ENCODE results near the gene HAAO. TPM values are rescaled to one million over a fixed set of nuclear protein-coding genes. Genes with fewer than 3 reads are reported as not detected.
A peak's percentile ranks its signal among the peaks of the same experiment; 100 is the strongest.

Gene HAAO
- total and polyA plus RNA-seq, 2 of the 13 experiments (the other 11 are each of a cell fraction or from before 2014, with no cell fraction given), result 36.1 to 42.7 TPM

DNA sequence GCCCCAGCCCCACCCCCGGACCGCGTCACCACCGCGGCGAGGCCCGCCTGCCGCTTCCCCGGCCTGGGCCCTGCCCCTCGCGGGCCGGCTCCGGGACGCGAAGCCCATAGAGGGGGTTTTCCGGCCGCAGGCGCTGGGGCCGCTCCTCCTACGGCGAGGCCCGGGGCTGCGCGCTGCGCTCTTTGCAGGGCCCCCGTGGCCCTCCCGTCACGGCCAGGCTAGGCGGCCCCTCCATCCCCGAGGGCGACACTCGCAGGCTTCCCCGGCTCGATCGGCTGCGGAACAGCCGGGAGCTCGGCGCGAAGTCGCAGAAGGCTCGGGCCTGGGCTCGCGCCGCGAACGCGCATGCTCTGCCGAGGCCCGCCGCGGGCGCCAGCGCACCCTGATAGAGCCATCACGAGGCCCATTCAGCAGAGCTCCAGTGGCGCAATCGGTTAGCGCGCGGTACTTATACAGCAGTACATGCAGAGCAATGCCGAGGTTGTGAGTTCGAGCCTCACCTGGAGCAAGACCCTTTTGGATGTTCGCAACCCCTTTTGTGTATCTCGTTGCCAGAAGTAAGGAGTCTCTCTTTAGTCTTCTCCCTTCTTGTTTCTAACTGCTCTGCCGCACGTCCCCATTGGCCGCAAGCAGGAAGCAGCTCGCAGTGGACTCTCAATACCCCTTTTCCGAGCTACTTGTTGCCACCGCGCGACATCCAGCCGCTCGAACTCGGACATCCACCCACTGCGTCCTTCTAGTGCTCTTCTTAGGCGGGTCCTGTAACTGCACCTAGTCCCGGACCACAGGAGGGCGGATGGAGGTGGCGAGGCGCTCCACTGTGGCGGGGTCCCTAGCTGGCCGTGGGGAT, 18.0 kb upstream of the HAAO start (continued):
- no peak for TF ChIP-seq MBD4 (IDR thresholded peaks at IDR 0.05; ENCODE audit: borderline replicate concordance, low read length)

DNA sequence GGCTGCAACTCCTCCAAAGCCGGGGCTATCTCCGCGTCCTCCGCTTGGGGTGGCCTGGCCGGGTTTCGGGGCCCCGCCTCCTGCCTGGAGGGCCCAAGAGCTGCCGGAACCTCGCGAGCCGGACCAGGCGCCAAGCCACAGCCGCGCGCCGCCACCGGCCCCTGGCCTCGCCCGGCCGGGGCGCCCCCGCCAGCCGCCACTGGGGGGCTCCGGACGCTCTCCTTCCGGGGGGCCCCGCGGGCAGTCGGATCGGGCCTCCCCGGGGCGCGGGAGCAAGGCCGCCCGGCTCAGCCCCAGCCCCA, 17.4 kb upstream of the HAAO start:
- FAIRE-seq (no peak), ATAC-seq (no peak), DNase-seq (ENCODE audit: low spot score) (peak; percentile 79)
- ChIA-PET CTCF (ENCODE audit: low intra/inter-chr PET ratio, low total read pairs) (interaction anchor here (1.8 kb wide), 1 partner anchor 15 kb away, joined by 5 read pairs; no protein-coding TSS in a partner anchor), POLR2A (interaction anchor here (0.9 to 6.1 kb wide), 16 partner anchors 9 to 786 kb away, joined by 3 to 287 read pairs (median 14); partner anchors contain the start of genes HAAO, THADA and ZFP36L2)
- H2AFZ ChIP-seq (ENCODE audit: low read length), result no peak overlapping the region
- WGBS (ENCODE audit: low lambda C conversion rate), result 1% methylated on average over 6 of the region's 35 CpGs
- peak overlapping the region; percentile 79 to 93 (median 80) for H3K4me3 ChIP-seq (replicated peaks in 1 of 3; ENCODE audit: insufficient read depth in 1 of 3, low read depth in 2 of 3, low read length in 3 of 3)
- H3K36me3 ChIP-seq (replicated peaks in 1 of 2; ENCODE audit: control insufficient read depth in 1 of 2, insufficient read depth in 2 of 2, low read length in 2 of 2), result no peaks in the 10 kb centered on the region
- H3K9ac ChIP-seq (ENCODE audit: insufficient read depth, low read depth, low read length), result peak overlapping the region; percentile 96
- H4K20me1 ChIP-seq (ENCODE audit: insufficient read depth, low read length), result no peaks in the 10 kb centered on the region
- intact Hi-C loops (cut with micrococcal nuclease; ENCODE audit: unreplicated experiment) (loop anchor here (1.0 to 2.0 kb wide), 2 partner anchors 15 to 787 kb away; partner anchors contain the start of gene THADA), in situ Hi-C loops (cut with HindIII; ENCODE audit: extremely low pct_ligation_motif_present, low pct_unique_long_range_greater_than_20kb) (no loop called here)
- no peaks in the 10 kb centered on the region for H3K79me2 ChIP-seq (ENCODE audit: insufficient read depth, low read length)
- no peaks in the 10 kb centered on the region for H3K9me3 ChIP-seq (ENCODE audit: low read length)
- H3K27ac ChIP-seq (ENCODE audit: extremely low read length, insufficient read depth, low read length), result peak overlapping the region; percentile 98
- BruUV-seq (replicated peaks), result no TSS peak
- H3K4me1 ChIP-seq (ENCODE audit: insufficient read depth, low read length), result peaks cover 24% of the 10 kb centered on the region
- H3K27me3 ChIP-seq (ENCODE audit: control insufficient read depth in 1 of 2, insufficient read depth in 2 of 2, low read length in 2 of 2), result no peaks in the 10 kb centered on the region; a peak in 2 of 5 replicates
- peak overlapping the region; percentile 98 for H3K4me2 ChIP-seq (ENCODE audit: low read depth, low read length)
- peak; percentile 34; the same call in 1 of the 2 replicates for TF ChIP-seq CHD2 (IDR thresholded peaks at IDR 0.05; ENCODE audit: low read depth, low read length)
- peak; percentile 2 for TF ChIP-seq CCAR2 (optimal IDR thresholded peaks at IDR 0.05; ENCODE audit: low read depth, low read length)
- peak; percentile 20; the same call in 1 of the 2 replicates for TF ChIP-seq BHLHE40 (IDR thresholded peaks at IDR 0.05; ENCODE audit: low read length)
- no peak for TF ChIP-seq TAF15 (IDR thresholded peaks at IDR 0.05; ENCODE audit: low read depth, low read length, poor library complexity, severe bottlenecking)
- no peak for TF ChIP-seq ZNF430 (CRISPR knock-in tag; IDR thresholded peaks at IDR 0.05)
- TF ChIP-seq, protein P1, sequence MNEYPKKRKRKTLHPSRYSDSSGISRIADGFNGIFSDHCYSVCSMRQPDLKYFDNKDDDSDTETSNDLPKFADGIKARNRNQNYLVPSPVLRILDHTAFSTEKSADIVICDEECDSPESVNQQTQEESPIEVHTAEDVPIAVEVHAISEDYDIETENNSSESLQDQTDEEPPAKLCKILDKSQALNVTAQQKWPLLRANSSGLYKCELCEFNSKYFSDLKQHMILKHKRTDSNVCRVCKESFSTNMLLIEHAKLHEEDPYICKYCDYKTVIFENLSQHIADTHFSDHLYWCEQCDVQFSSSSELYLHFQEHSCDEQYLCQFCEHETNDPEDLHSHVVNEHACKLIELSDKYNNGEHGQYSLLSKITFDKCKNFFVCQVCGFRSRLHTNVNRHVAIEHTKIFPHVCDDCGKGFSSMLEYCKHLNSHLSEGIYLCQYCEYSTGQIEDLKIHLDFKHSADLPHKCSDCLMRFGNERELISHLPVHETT (CRISPR knock-in tag; conservative IDR thresholded peaks at IDR 0.05), result peak; percentile 82; the same call in 1 of the 2 replicates
- TF ChIP-seq EP300 (IDR thresholded peaks at IDR 0.05; ENCODE audit: low read depth in 2 of 2, low read length in 2 of 2), result peak in 1 of 2 experiments; percentile 39; a peak in 1 of 4 replicates
- TF ChIP-seq EP300 (CRISPR knock-in tag; IDR thresholded peaks at IDR 0.05; ENCODE audit: borderline replicate concordance), result no peak
- TF ChIP-seq HNF4G (IDR thresholded peaks at IDR 0.05; ENCODE audit: borderline replicate concordance, low read depth, low read length), result peak; percentile 19; the same call in 1 of the 2 replicates
- TF ChIP-seq HNF4G (CRISPR knock-in tag; IDR thresholded peaks at IDR 0.05; ENCODE audit: borderline replicate concordance, low read depth), result no peak
- TF ChIP-seq, protein P2, sequence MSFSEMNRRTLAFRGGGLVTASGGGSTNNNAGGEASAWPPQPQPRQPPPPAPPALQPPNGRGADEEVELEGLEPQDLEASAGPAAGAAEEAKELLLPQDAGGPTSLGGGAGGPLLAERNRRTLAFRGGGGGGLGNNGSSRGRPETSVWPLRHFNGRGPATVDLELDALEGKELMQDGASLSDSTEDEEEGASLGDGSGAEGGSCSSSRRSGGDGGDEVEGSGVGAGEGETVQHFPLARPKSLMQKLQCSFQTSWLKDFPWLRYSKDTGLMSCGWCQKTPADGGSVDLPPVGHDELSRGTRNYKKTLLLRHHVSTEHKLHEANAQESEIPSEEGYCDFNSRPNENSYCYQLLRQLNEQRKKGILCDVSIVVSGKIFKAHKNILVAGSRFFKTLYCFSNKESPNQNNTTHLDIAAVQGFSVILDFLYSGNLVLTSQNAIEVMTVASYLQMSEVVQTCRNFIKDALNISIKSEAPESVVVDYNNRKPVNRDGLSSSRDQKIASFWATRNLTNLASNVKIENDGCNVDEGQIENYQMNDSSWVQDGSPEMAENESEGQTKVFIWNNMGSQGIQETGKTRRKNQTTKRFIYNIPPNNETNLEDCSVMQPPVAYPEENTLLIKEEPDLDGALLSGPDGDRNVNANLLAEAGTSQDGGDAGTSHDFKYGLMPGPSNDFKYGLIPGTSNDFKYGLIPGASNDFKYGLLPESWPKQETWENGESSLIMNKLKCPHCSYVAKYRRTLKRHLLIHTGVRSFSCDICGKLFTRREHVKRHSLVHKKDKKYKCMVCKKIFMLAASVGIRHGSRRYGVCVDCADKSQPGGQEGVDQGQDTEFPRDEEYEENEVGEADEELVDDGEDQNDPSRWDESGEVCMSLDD (CRISPR knock-in tag; IDR thresholded peaks at IDR 0.05; ENCODE audit: borderline replicate concordance), result peak; percentile 83; the same call in 1 of the 2 replicates
- TF ChIP-seq, protein P3, sequence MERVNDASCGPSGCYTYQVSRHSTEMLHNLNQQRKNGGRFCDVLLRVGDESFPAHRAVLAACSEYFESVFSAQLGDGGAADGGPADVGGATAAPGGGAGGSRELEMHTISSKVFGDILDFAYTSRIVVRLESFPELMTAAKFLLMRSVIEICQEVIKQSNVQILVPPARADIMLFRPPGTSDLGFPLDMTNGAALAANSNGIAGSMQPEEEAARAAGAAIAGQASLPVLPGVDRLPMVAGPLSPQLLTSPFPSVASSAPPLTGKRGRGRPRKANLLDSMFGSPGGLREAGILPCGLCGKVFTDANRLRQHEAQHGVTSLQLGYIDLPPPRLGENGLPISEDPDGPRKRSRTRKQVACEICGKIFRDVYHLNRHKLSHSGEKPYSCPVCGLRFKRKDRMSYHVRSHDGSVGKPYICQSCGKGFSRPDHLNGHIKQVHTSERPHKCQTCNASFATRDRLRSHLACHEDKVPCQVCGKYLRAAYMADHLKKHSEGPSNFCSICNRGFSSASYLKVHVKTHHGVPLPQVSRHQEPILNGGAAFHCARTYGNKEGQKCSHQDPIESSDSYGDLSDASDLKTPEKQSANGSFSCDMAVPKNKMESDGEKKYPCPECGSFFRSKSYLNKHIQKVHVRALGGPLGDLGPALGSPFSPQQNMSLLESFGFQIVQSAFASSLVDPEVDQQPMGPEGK (CRISPR knock-in tag; IDR thresholded peaks at IDR 0.05), result peak; percentile 94
- peak; percentile 35; the same call in 1 of the 2 replicates for TF ChIP-seq GATAD2A (CRISPR knock-in tag; IDR thresholded peaks at IDR 0.05)
- peak; percentile 65; the same call in 1 of the 2 replicates for TF ChIP-seq MAZ (IDR thresholded peaks at IDR 0.05; ENCODE audit: borderline replicate concordance, low read depth, low read length)
- no peak for TF ChIP-seq MAZ (CRISPR knock-in tag; IDR thresholded peaks at IDR 0.05; ENCODE audit: low read depth)
